ENCODE measurements around the gene GRID1.

Gene GRID1

GRCh38 chr10:86354761-86355540 is 11.6 kb downstream of the GRID1 start:
- no peak for DNase-seq (ENCODE audit: low read depth in 2 of 3, low spot score in 2 of 3)

- DNase-seq (ENCODE audit: low read depth in 2 of 3, low spot score in 2 of 3) = no peak
Measured at GRCh38 chr10:86353506-86354485, 12.8 kb downstream of the GRID1 start.

- no peak for DNase-seq (ENCODE audit: low read depth in 2 of 3, low spot score in 2 of 3)
Measured at GRCh38 chr10:86350897-86351296, 15.7 kb downstream of the GRID1 start.

GRCh38 chr10:86349940-86350630 is 16.5 kb downstream of the GRID1 start:
- DNase-seq (ENCODE audit: low read depth in 2 of 3, low spot score in 2 of 3) = no peak

GRCh38 chr10:86349474-86349873 is 17.1 kb downstream of the GRID1 start:
- DNase-seq (ENCODE audit: low read depth in 2 of 3, low spot score in 2 of 3) = no peak

GRCh38 chr10:86348321-86349210 is 18.0 kb downstream of the GRID1 start:
- DNase-seq (ENCODE audit: low read depth in 2 of 3, low spot score in 2 of 3) = no peak

DNA sequence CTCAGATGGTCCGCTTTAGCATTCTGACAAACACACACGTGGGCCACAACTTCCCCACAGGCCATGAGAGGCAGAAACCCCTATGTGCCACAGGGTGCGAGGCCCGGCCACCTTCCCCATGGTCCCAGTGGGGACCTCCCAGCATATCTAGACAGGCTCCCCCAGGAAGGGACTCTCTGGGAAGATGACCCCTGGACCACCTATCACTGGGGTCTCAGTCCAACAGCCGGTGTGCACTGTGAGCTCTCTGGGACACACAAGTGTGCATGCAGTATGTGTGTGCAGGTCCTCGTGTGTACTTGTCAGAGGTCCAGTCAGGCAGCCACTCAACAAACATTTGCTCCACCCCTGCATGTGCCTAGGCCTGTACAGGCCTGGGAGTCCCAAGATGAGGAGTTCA is 18.7 kb downstream of the GRID1 start:
- DNase-seq (ENCODE audit: low read depth in 2 of 3, low spot score in 2 of 3) = no peak

- no peak for DNase-seq (ENCODE audit: low read depth in 2 of 3, low spot score in 2 of 3)
Measured at GRCh38 chr10:86346799-86347665, 19.6 kb downstream of the GRID1 start.

DNA sequence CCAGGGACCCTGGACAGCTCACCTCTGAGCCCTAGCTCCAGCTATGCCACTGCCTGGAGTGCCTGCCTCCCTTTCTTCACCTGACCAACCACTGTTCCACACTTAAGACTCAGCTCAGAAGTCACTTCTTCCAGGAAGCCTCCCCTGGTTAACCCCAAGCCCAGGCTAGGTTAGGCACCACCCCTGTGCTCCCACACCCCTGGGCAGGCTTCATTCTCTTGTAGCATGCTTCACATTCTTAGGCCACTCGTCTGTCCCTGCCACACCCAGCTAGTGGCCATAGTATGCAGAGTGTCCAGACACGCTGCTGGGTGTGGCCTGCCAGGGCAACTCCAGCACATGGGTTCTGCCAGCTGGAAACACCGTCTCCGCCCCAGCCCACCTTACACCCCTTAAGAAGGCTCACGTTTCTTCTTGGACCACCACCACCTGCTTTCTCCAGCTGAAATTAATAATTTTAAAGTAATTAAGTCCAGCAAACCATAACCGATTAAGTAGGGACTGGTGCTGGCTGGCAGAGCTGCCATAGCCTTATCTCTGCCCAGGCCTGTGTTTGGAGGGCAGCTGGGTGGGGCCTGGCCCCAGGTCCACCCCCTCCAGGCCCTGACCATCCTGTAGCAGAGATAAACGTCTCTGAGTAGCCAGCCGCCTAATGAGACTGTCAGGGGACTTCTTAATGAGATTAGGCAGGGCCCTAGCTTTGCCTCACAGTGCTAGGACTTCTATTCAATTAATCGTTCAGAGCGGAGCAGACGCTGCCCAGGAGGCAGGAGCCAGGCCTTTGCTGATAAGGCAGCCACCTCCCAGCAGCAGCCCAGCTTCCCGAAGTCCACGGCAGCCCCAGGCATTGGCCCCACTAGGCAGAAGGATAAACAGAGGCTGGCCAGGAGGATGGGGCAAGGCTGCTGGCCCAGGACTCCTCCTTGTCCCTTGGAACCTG is 20.5 kb downstream of the GRID1 start:
- no peak for DNase-seq (ENCODE audit: low read depth in 2 of 3, low spot score in 2 of 3)

DNA sequence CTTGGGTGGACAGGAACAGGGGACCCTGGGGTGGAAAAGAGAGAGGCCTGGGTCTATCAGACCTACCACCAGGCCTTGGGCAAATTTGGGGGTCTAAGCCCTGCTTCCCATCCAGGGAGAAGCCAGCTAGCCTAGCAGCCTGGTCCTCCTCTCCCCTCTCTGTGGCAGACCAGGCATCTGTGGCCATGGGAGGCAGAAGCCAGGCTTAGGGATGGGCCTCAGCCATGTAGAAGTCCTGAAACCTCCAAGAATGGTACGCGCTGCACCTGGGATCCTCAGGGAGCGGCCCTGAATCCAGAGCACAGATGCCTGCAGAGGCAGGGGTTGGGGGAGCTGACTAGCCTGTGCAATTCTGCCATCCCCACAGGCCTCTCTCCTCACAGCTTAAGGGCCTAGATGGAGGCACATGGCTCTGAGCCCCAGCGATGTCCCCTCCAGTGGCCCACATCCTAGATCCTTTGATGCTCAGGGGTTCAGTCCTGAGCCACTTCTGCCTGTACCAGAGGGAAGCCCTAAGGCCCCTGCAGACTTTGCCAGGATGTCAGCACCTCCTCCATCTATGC is 21.2 kb downstream of the GRID1 start:
- no peak for DNase-seq (ENCODE audit: low read depth in 2 of 3, low spot score in 2 of 3)

DNA sequence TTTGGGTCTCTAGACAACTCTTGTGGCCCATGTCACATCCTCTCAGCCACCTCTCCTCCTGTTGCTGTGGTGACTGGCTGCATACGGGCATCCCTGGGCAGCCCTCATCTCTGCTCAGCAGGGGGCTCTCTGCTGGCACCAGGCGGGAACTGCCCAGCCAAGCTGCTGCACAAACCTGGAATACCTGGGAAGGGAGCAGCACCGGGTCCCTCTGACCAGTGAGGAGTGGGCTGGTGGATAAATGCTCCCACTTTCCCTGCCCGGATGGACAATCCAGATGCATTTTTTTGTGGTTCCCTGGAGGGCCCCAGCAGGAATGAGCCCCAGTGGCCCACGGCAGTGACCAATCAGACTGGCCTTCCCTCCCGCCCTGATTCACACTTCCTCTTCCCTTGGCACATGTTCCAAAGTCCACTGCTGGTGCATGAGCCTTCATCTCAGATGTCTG is 21.9 kb downstream of the GRID1 start:
- no peak for DNase-seq (ENCODE audit: low read depth in 2 of 3, low spot score in 2 of 3)

DNA sequence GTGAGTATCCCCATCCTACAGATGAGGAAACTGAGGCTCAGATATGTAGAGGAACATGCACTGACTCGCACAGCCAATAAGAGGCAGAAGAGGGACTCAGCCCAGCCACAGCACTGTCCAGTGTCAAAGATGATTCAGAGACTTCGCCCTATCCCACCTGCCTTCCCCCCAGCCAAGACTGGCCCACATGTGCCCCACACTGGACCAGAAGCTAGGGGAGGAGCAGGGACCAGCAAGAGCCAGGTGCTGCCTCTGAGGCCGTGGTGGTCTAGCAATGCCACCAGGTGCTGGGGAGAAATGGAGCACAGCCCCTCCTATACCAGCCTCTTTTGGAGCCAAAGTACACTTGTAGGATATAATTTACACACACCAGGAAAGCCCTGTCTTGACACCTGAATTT is 22.3 kb downstream of the GRID1 start:
- no peak for DNase-seq (ENCODE audit: low read depth in 2 of 3, low spot score in 2 of 3)

- no peak for DNase-seq (ENCODE audit: low read depth in 2 of 3, low spot score in 2 of 3)
Measured at GRCh38 chr10:86343761-86344160, 22.8 kb downstream of the GRID1 start.

GRCh38 chr10:86342111-86342863 is 24.3 kb downstream of the GRID1 start:
- no peak for DNase-seq (ENCODE audit: low read depth in 2 of 3, low spot score in 2 of 3)

GRCh38 chr10:86341361-86341811 is 25.2 kb downstream of the GRID1 start:
- DNase-seq (ENCODE audit: low read depth in 2 of 3, low spot score in 2 of 3) = no peak

- no peak for DNase-seq (ENCODE audit: low read depth in 2 of 3, low spot score in 2 of 3)
Measured at GRCh38 chr10:86340991-86341260, 25.7 kb downstream of the GRID1 start.

- no peak for DNase-seq (ENCODE audit: low read depth in 2 of 3, low spot score in 2 of 3)
Measured at GRCh38 chr10:86340176-86340990, 26.2 kb downstream of the GRID1 start.
